Neural progenitor cell (in vitro differentiated cells): ENCODE results near the gene CMYA5. TPM values are rescaled to one million over a fixed set of nuclear protein-coding genes. Genes with fewer than 3 reads are reported as not detected.
"Not testable (repeated sequence)": the region's sequence is repeated elsewhere in the genome, so short reads cannot be mapped to it uniquely, and the experiment has no call there.

Source experiments
- DNase-seq: peaks from one replicate; pipeline ENCODE4 v3.0.0-alpha.2; 2016; ENCODE audit warnings: low spot score
- H2AFZ ChIP-seq: fragments of 200-600 bp; sonication (generic); replicated peaks from 2 replicates; pipeline ENCODE4 v1.6.1; 2016; ENCODE audit warnings: antibody characterized with exemption
- H3F3A ChIP-seq: fragments of 200-600 bp; sonication (generic); 2 replicates; pipeline ENCODE4 v1.6.1; 2016; ENCODE audit warnings: antibody characterized with exemption, low read depth
- H3K27ac ChIP-seq: fragments of 200-600 bp; sonication (generic); 2 replicates; pipeline ENCODE4 v1.5.1; 2016; ENCODE audit warnings: mild to moderate bottlenecking
- H3K27me3 ChIP-seq: fragments of 200-600 bp; sonication (generic); 2 replicates; pipeline ENCODE4 v1.6.1; 2016; ENCODE audit warnings: mild to moderate bottlenecking, moderate library complexity
- H3K36me3 ChIP-seq: fragments of 200-600 bp; sonication (generic); 2 replicates; pipeline ENCODE4 v1.5.1; 2016
- H3K4me1 ChIP-seq: fragments of 200-600 bp; sonication (generic); 2 replicates; pipeline ENCODE4 v1.6.1; 2016; ENCODE audit warnings: mixed run types
- H3K4me2 ChIP-seq: fragments of 200-600 bp; sonication (generic); 2 replicates; pipeline ENCODE4 v1.6.1; 2016
- H3K4me3 ChIP-seq: fragments of 200-600 bp; sonication (generic); 2 replicates; pipeline ENCODE4 v1.5.1; 2016
- H3K79me2 ChIP-seq: fragments of 200-600 bp; sonication (generic); 2 replicates; pipeline ENCODE4 v1.6.1; 2016; ENCODE audit warnings: low read depth
- H3K9ac ChIP-seq: fragments of 200-600 bp; sonication (generic); 2 replicates; pipeline ENCODE4 v1.6.1; 2016
- H3K9me3 ChIP-seq: fragments of 200-600 bp; sonication (generic); 2 replicates; pipeline ENCODE4 v1.5.1; 2016; ENCODE audit warnings: low read depth
- H4K20me1 ChIP-seq: fragments of 200-600 bp; sonication (generic); 2 replicates; pipeline ENCODE4 v1.6.1; 2016; ENCODE audit warnings: low read depth
- H3K27ac Mint-ChIP-seq: 3 replicates; pipeline ENCODE4 v1.8.0; 2021; ENCODE audit warnings: mixed read lengths
- H3K27me3 Mint-ChIP-seq: 2 replicates; pipeline ENCODE4 v1.8.0; 2022; ENCODE audit warnings: low read depth, mild to moderate bottlenecking, inconsistent platforms, moderate library complexity, mixed read lengths; ENCODE audit not compliant: insufficient read depth
- H3K36me3 Mint-ChIP-seq: 3 replicates; pipeline ENCODE4 v1.8.0; 2021; ENCODE audit warnings: mixed read lengths
- H3K4me1 Mint-ChIP-seq: 3 replicates; pipeline ENCODE4 v1.8.0; 2021; ENCODE audit warnings: mixed read lengths
- H3K4me3 Mint-ChIP-seq: 3 replicates; pipeline ENCODE4 v1.8.0; 2021; ENCODE audit warnings: mild to moderate bottlenecking, moderate library complexity, mixed read lengths
- H3K9me3 Mint-ChIP-seq: 3 replicates; pipeline ENCODE4 v1.8.0; 2020; ENCODE audit warnings: mixed read lengths
- EZH2 ChIP-seq: fragments of 200-600 bp; sonication (generic); IDR thresholded peaks from 2 replicates; pipeline ENCODE4 v1.6.1; 2017; ENCODE audit warnings: antibody characterized with exemption, mild to moderate bottlenecking, moderate library complexity
- EZH2phosphoT487 ChIP-seq: fragments of 200-600 bp; sonication (generic); IDR thresholded peaks from 2 replicates; pipeline ENCODE4 v1.6.1; 2017; ENCODE audit warnings: antibody characterized with exemption
- total RNA-seq: library from RNA; depleted of rRNA; stranded (reverse); fragments of >200 nt; gene quantifications from 2 replicates; pipeline ENCODE4 v1.2.3, GENCODE V29; 2015; ENCODE audit warnings: low replicate concordance
- TF ChIP-seq, protein P1 (sequence below): fragments of 200-600 bp; sonication (generic); IDR thresholded peaks from 2 replicates; pipeline ENCODE4 v1.5.1; 2017; ENCODE audit warnings: antibody characterized with exemption, mild to moderate bottlenecking

Gene CMYA5
- total RNA-seq, 1 donor from 2014 or later, result 3.5 TPM

DNA sequence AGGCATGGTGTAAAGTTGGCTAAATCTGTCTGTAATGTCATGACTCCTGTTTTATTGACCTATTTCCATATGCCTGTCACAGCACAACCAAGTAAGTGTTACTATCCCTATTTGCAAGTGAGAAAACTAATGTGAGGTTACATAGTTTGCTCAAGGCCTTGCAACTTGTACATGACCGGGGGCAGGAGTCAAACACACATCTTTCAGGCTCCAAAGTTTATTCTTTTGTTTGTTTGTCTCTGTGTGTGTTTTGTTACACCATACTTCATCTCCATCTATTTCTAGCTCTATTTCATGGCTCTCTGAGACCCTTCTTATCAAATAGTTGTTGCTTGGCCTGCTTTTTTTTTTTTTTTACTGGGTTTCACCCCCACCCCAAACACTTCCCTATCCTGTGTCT is 70.2 kb downstream of the CMYA5 start:
- Histone ChIP-seq H3K27me3 (no peaks in the 10 kb centered on the region), H3K79me2 (no peaks in the 10 kb centered on the region), H3K9me3 (no peaks in the 10 kb centered on the region), H3K4me2 (no peak overlapping the region), H3K9ac (no peak overlapping the region), H3K27ac (no peak overlapping the region), H2AFZ (no peak overlapping the region), H3F3A (no peaks in the 10 kb centered on the region), H3K36me3 (no peaks in the 10 kb centered on the region), H3K4me1 (no peaks in the 10 kb centered on the region), H3K4me3 (no peak overlapping the region), H4K20me1 (no peaks in the 10 kb centered on the region)
- TF ChIP-seq, protein P1, sequence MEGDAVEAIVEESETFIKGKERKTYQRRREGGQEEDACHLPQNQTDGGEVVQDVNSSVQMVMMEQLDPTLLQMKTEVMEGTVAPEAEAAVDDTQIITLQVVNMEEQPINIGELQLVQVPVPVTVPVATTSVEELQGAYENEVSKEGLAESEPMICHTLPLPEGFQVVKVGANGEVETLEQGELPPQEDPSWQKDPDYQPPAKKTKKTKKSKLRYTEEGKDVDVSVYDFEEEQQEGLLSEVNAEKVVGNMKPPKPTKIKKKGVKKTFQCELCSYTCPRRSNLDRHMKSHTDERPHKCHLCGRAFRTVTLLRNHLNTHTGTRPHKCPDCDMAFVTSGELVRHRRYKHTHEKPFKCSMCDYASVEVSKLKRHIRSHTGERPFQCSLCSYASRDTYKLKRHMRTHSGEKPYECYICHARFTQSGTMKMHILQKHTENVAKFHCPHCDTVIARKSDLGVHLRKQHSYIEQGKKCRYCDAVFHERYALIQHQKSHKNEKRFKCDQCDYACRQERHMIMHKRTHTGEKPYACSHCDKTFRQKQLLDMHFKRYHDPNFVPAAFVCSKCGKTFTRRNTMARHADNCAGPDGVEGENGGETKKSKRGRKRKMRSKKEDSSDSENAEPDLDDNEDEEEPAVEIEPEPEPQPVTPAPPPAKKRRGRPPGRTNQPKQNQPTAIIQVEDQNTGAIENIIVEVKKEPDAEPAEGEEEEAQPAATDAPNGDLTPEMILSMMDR, result no peak
- TF ChIP-seq EZH2phosphoT487 (no peak), EZH2 (no peak)
- no peak overlapping the region for H3K4me3 Mint-ChIP-seq
- DNase-seq, result no peak
- peaks cover 1% of the 10 kb centered on the region for H3K9me3 Mint-ChIP-seq
- H3K27me3 Mint-ChIP-seq, result no peaks in the 10 kb centered on the region
- no peak overlapping the region for H3K27ac Mint-ChIP-seq
- H3K36me3 Mint-ChIP-seq, result no peaks in the 10 kb centered on the region
- peaks cover 2% of the 10 kb centered on the region for H3K4me1 Mint-ChIP-seq

DNA sequence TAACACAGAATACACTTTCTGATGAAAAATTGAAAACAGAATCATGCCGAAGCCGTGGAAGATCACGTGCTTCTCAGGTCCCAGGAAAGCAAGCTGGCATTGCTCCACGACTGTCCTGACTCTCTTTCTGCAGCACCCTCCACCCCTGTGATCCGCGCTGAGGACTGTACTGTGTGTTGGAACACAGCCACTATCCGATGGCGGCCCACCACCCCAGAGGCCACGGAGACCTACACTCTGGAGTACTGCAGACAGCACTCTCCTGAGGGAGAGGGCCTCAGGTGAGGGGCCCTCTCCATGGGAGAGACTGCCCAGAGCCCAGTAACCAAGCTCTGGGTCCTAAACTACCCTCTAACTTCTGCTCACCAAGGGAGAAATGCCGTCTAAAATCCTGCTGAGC is 73.3 kb downstream of the CMYA5 start:
- H3K36me3 Mint-ChIP-seq, result no peaks in the 10 kb centered on the region
- H3K9me3 Mint-ChIP-seq, result peaks cover 9% of the 10 kb centered on the region
- no peaks in the 10 kb centered on the region for H3K27me3 ChIP-seq
- H3K9ac ChIP-seq, result no peak overlapping the region
- H3K4me3 ChIP-seq, result no peak overlapping the region
- H4K20me1 ChIP-seq, result no peaks in the 10 kb centered on the region
- H3K4me1 Mint-ChIP-seq, result no peaks in the 10 kb centered on the region
- no peak overlapping the region for H3K27ac ChIP-seq
- no peak overlapping the region for H3K27ac Mint-ChIP-seq
- H3K4me1 ChIP-seq, result no peaks in the 10 kb centered on the region
- H3K4me2 ChIP-seq, result no peak overlapping the region
- no peaks in the 10 kb centered on the region for H3K9me3 ChIP-seq
- no peak for DNase-seq
- no peaks in the 10 kb centered on the region for H3K36me3 ChIP-seq
- no peaks in the 10 kb centered on the region for H3K27me3 Mint-ChIP-seq
- no peak overlapping the region for H3K4me3 Mint-ChIP-seq
- no peaks in the 10 kb centered on the region for H3F3A ChIP-seq
- TF ChIP-seq, protein P1, result no peak
- TF ChIP-seq EZH2phosphoT487, result no peak
- TF ChIP-seq EZH2, result no peak
- H2AFZ ChIP-seq, result no peak overlapping the region
- H3K79me2 ChIP-seq, result no peaks in the 10 kb centered on the region

GRCh38 chr5:79764147-79764546 is 74.5 kb downstream of the CMYA5 start:
- H3K27ac Mint-ChIP-seq, H3F3A ChIP-seq: not testable (repeated sequence)

GRCh38 chr5:79771387-79771786 is 81.8 kb downstream of the CMYA5 start:
- Mint-ChIP-seq H3K27ac (no peak overlapping the region), H3K9me3 (peaks cover 9% of the 10 kb centered on the region), H3K27me3 (no peaks in the 10 kb centered on the region), H3K4me3 (no peak overlapping the region), H3K4me1 (no peaks in the 10 kb centered on the region), H3K36me3 (peaks cover 3% of the 10 kb centered on the region)
- no peak overlapping the region for H3K9ac ChIP-seq
- no peaks in the 10 kb centered on the region for H3K36me3 ChIP-seq
- no peaks in the 10 kb centered on the region for H4K20me1 ChIP-seq
- no peak overlapping the region for H3K27ac ChIP-seq
- TF ChIP-seq EZH2, result no peak
- no peak for TF ChIP-seq EZH2phosphoT487
- TF ChIP-seq, protein P1, result no peak
- H3K4me1 ChIP-seq, result no peaks in the 10 kb centered on the region
- H3K9me3 ChIP-seq, result no peaks in the 10 kb centered on the region
- H3K4me3 ChIP-seq, result no peak overlapping the region
- no peak overlapping the region for H2AFZ ChIP-seq
- H3K79me2 ChIP-seq, result no peaks in the 10 kb centered on the region
- H3K4me2 ChIP-seq, result no peak overlapping the region
- H3K27me3 ChIP-seq, result no peaks in the 10 kb centered on the region
- no peaks in the 10 kb centered on the region for H3F3A ChIP-seq
- no peak for DNase-seq

More at GRCh38 chr5:79764147-79764546, 74.5 kb downstream of the CMYA5 start:
- not testable (repeated sequence) for H3K4me3 ChIP-seq, DNase-seq, H3K4me1 Mint-ChIP-seq, H3K27me3 ChIP-seq, H3K4me1 ChIP-seq, H3K4me3 Mint-ChIP-seq, H3K79me2 ChIP-seq, H4K20me1 ChIP-seq, H3K9me3 ChIP-seq, H3K36me3 Mint-ChIP-seq, H3K36me3 ChIP-seq, H3K4me2 ChIP-seq, H3K9ac ChIP-seq, H3K27ac ChIP-seq, H3K27me3 Mint-ChIP-seq, H2AFZ ChIP-seq
- H3K9me3 Mint-ChIP-seq, result peaks cover 13% of the 10 kb centered on the region
